HepG2 (cell line): ENCODE results near the gene FMO1. TPM values are rescaled to one million over a fixed set of nuclear protein-coding genes. Genes with fewer than 3 reads are reported as not detected.

Experiments used
- ATAC-seq: fragments of 200-7000 bp; cut with Tn5 transposase; 3 replicates; pipeline ENCODE4 v1.9.1; 2020; ENCODE audit warnings: mild to moderate bottlenecking, moderate library complexity
- Bru-seq: library from RNA; stranded (reverse); fragments of 400-500 nt; gene quantifications from one replicate; lab custom pipeline; 2021; lab: Mats Ljungman, UMichigan
- BruChase-seq, 2 experiments: library from RNA; stranded (reverse); fragments of 400-500 nt; gene quantifications; one replicate each; lab custom pipeline; 2021; lab: Mats Ljungman, UMichigan
- BruUV-seq: library from RNA; stranded (reverse); fragments of 400-500 nt; replicated peaks from 2 replicates; lab custom pipeline; 2021; lab: Mats Ljungman, UMichigan
- CTCF ChIA-PET: fragments of 300-600 bp; formaldehyde crosslinking; extraction: SDS; loops from one replicate; lab custom pipeline; 2021; ENCODE audit warnings: low total read pairs, inconsistent platforms, low intra/inter-chr PET ratio; lab: Yijun Ruan, JAX
- POLR2A ChIA-PET: fragments of 350-600 bp; sonication (Branson Sonifier 250); formaldehyde crosslinking; loops from one replicate; lab custom pipeline; 2020; ENCODE audit warnings: antibody characterized with exemption, inconsistent platforms; lab: Yijun Ruan, JAX
- DNase-seq: peaks from one replicate; pipeline ENCODE4 v3.0.0-alpha.2; 2015; ENCODE audit warnings: low spot score
- FAIRE-seq: peaks from 3 replicates; lab custom pipeline; 2011; peaks lifted over from hg19 to GRCh38; lab: Jason Lieb, UNC
- H2AFZ ChIP-seq: one replicate; pipeline ENCODE4 v1.6.1; 2011; ENCODE audit warnings: low read length, inconsistent platforms
- H3K27ac ChIP-seq: fragments of 300-600 bp; 3 replicates; pipeline ENCODE4 v1.8.0; 2011; ENCODE audit warnings: mixed run types, mild to moderate bottlenecking, mixed read lengths, low read length, inconsistent platforms; ENCODE audit not compliant: insufficient read depth; ENCODE audit errors: extremely low read length
- H3K27me3 ChIP-seq, 2 experiments: fragments of 200-600 bp in 1 of 2; 2 replicates in 1 of 2; 3 replicates in 1 of 2; pipeline versions ENCODE4 v1.6.0 to v1.8.0; 2011; ENCODE audit warnings: low read length in 2 of 2, mild to moderate bottlenecking in 2 of 2, moderate library complexity in 2 of 2, inconsistent platforms in 1 of 2; ENCODE audit not compliant: insufficient read depth in 2 of 2, control insufficient read depth in 1 of 2
- H3K36me3 ChIP-seq, 2 experiments: fragments of 200-600 bp in 1 of 2; replicated peaks in 1 of 2; 2 replicates in 1 of 2; 3 replicates in 1 of 2; pipeline versions ENCODE4 v1.5.1 to v1.8.0; 2011; ENCODE audit warnings: low read length in 2 of 2, inconsistent platforms in 1 of 2; ENCODE audit not compliant: insufficient read depth in 2 of 2, control insufficient read depth in 1 of 2
- H3K4me1 ChIP-seq: 2 replicates; pipeline ENCODE4 v1.5.1; 2012; ENCODE audit warnings: low read length, inconsistent platforms; ENCODE audit not compliant: insufficient read depth
- H3K4me2 ChIP-seq: 2 replicates; pipeline ENCODE4 v1.6.0; 2011; ENCODE audit warnings: low read depth, low read length, inconsistent platforms
- H3K4me3 ChIP-seq, 3 experiments: fragments of 200-600 bp in 1 of 3; sonication (generic), shearing (Covaris generic) in 1 of 3; replicated peaks in 1 of 3; 2 replicates each; pipeline ENCODE4 v1.5.1; 2011 to 2016; ENCODE audit warnings: low read length in 3 of 3, inconsistent platforms in 2 of 3, low read depth in 2 of 3, mild to moderate bottlenecking in 2 of 3, control low read depth in 1 of 3, mixed read lengths in 1 of 3; ENCODE audit not compliant: insufficient read depth in 1 of 3
- H3K79me2 ChIP-seq: one replicate; pipeline ENCODE4 v1.6.1; 2011; ENCODE audit warnings: low read length, inconsistent platforms; ENCODE audit not compliant: insufficient read depth
- H3K9ac ChIP-seq: 2 replicates; pipeline ENCODE4 v1.6.0; 2011; ENCODE audit warnings: mild to moderate bottlenecking, low read depth, low read length, inconsistent platforms; ENCODE audit not compliant: insufficient read depth
- H3K9me3 ChIP-seq: 2 replicates; pipeline ENCODE4 v1.5.1; 2012; ENCODE audit warnings: mild to moderate bottlenecking, low read length
- H4K20me1 ChIP-seq: 2 replicates; pipeline ENCODE4 v1.6.0; 2011; ENCODE audit warnings: inconsistent platforms, mild to moderate bottlenecking, low read length, moderate library complexity; ENCODE audit not compliant: insufficient read depth
- JUNB ChIP-seq: sonication (generic); formaldehyde crosslinking; IDR thresholded peaks from 2 replicates; pipeline ENCODE4 v1.8.0; 2022; ENCODE audit warnings: missing genetic modification reagents, mild to moderate bottlenecking, borderline replicate concordance
- NFIC ChIP-seq: IDR thresholded peaks from 2 replicates; pipeline ENCODE4 v1.6.1; 2012; ENCODE audit warnings: mild to moderate bottlenecking, low read length, inconsistent platforms
- PHF5A ChIP-seq: IDR thresholded peaks from one replicate; pipeline ENCODE4 v1.6.1; 2018; ENCODE audit warnings: low read depth, missing genetic modification reagents; ENCODE audit not compliant: unreplicated experiment
- RFX1 ChIP-seq: fragments of 450-650 bp; IDR thresholded peaks from 2 replicates; pipeline ENCODE4 v1.6.1; 2017
- TARDBP ChIP-seq: sonication (generic); formaldehyde crosslinking; IDR thresholded peaks from 2 replicates; pipeline ENCODE4 v1.8.0; 2022; ENCODE audit warnings: mild to moderate bottlenecking, missing genetic modification reagents
- ZFP82 ChIP-seq: sonication (generic); formaldehyde crosslinking; IDR thresholded peaks from 2 replicates; pipeline ENCODE4 v1.5.1; 2020; ENCODE audit warnings: mild to moderate bottlenecking, missing genetic modification reagents, borderline replicate concordance
- ZFX ChIP-seq: sonication (generic); formaldehyde crosslinking; IDR thresholded peaks from 2 replicates; pipeline ENCODE4 v1.4.0; 2020; ENCODE audit warnings: mild to moderate bottlenecking, low read depth, missing genetic modification reagents, moderate library complexity
- ZIK1 ChIP-seq: sonication (generic); formaldehyde crosslinking; IDR thresholded peaks from 2 replicates; pipeline ENCODE4 v1.5.0; 2020; ENCODE audit warnings: mild to moderate bottlenecking, low read depth, missing genetic modification reagents, borderline replicate concordance
- ZNF530 ChIP-seq: sonication (generic); formaldehyde crosslinking; IDR thresholded peaks from 2 replicates; pipeline ENCODE4 v1.5.0; 2020; ENCODE audit warnings: low read depth, mild to moderate bottlenecking, missing genetic modification reagents
- ZNF572 ChIP-seq: sonication (generic); formaldehyde crosslinking; IDR thresholded peaks from 2 replicates; pipeline ENCODE4 v1.5.1; 2020; ENCODE audit warnings: mild to moderate bottlenecking, missing genetic modification reagents
- ZNF782 ChIP-seq: sonication (generic); formaldehyde crosslinking; IDR thresholded peaks from 2 replicates; pipeline ENCODE4 v1.4.0; 2020; ENCODE audit warnings: missing genetic modification reagents, mild to moderate bottlenecking, borderline replicate concordance
- ZNF841 ChIP-seq: sonication (generic); formaldehyde crosslinking; IDR thresholded peaks from 2 replicates; pipeline ENCODE4 v1.8.1; 2023; ENCODE audit warnings: missing genetic modification reagents, borderline replicate concordance
- ZSCAN31 ChIP-seq: sonication (generic); formaldehyde crosslinking; IDR thresholded peaks from 2 replicates; pipeline ENCODE4 v1.5.0; 2020; ENCODE audit warnings: low read depth, mild to moderate bottlenecking, missing genetic modification reagents
- WGBS: methylation state at CpG from one replicate; pipeline ENCODE4 v1.1.6; 2017; ENCODE audit warnings: low lambda C conversion rate; 5-methylcytosine and 5-hydroxymethylcytosine counted together
- in situ Hi-C: cut with HindIII; loops from 2 replicates; pipeline ENCODE4 v1.10.0; 2017; ENCODE audit warnings: low pct_unique_long_range_greater_than_20kb; ENCODE audit not compliant: extremely low pct_ligation_motif_present
- intact Hi-C: fragments of 100-400 bp; cut with micrococcal nuclease; formaldehyde crosslinking; loops from one replicate; pipeline ENCODE4 v1.10.0; 2022; ENCODE audit not compliant: unreplicated experiment
- long read RNA-seq, 2 experiments: library from RNA in 1 of 2; library from polyadenylated mRNA in 1 of 2; stranded (forward) in 1 of 2; unstranded in 1 of 2; transcript quantifications; one replicate each; pipeline ENCODE4 v2.0.0, GENCODE V29; 2019 to 2022
- polyA minus RNA-seq, 3 experiments: library from RNA; depleted of rRNA, polyadenylated mRNA; stranded (reverse); fragments of >200 nt; gene quantifications; 2 replicates each; pipeline ENCODE4 v1.2.3, GENCODE V29; 2011; ENCODE audit warnings: low replicate concordance in 1 of 3
- polyA plus RNA-seq, 8 experiments: library from polyadenylated mRNA; depleted of rRNA in 3 of 8; stranded (reverse) in 7 of 8; unstranded in 1 of 8; fragments of >200 nt; fragmentation: Illumina TruSeq in 4 of 8; extraction: Trizol in 4 of 8; gene quantifications; 2 replicates each; pipeline versions ENCODE4 v1.2.1 to v1.2.3, GENCODE V29; 2011 to 2016; ENCODE audit warnings: low read depth in 4 of 8, missing spikeins in 1 of 8, mixed read lengths in 1 of 8; ENCODE audit not compliant: insufficient read depth in 1 of 8
- total RNA-seq, 5 experiments: library from RNA; depleted of rRNA; stranded (reverse); fragments of >200 nt; fragmentation: Illumina TruSeq; extraction: Trizol; gene quantifications; 2 replicates each; pipeline ENCODE4 v1.2.3, GENCODE V29; 2016; ENCODE audit warnings: low read depth in 1 of 5

FMO1 gene
- total RNA-seq (2016; rRNA removed; fragmentation: Illumina TruSeq; extraction: Trizol) (not detected in 2 replicates), polyA plus RNA-seq (2011; rRNA removed) (not detected in 2 replicates), polyA minus RNA-seq (2011; rRNA and poly(A)+ RNA removed; ENCODE audit: low replicate concordance) (not detected in 2 replicates), Bru-seq, nascent RNA (not detected), BruChase-seq, experiment 1, labeled RNA remaining after a 6-hour chase (not detected), BruChase-seq, experiment 2, labeled RNA remaining after a 2-hour chase (not detected)
- total RNA-seq (2016; cell fraction: cytosol; rRNA removed; fragmentation: Illumina TruSeq; extraction: Trizol; ENCODE audit: low read depth): not detected in 2 replicates
- total RNA-seq (2016; cell fraction: insoluble cytoplasmic fraction; rRNA removed; fragmentation: Illumina TruSeq; extraction: Trizol): not detected in 2 replicates
- not detected in 2 replicates for total RNA-seq (2016; cell fraction: membrane; rRNA removed; fragmentation: Illumina TruSeq; extraction: Trizol)
- not detected in 2 replicates for total RNA-seq (2016; cell fraction: nucleus; rRNA removed; fragmentation: Illumina TruSeq; extraction: Trizol)
- not detected in 2 replicates for polyA plus RNA-seq (2011; cell fraction: cytosol; rRNA removed)
- polyA plus RNA-seq (2011; cell fraction: nucleus; rRNA removed): not detected in 2 replicates
- not detected in 2 replicates for polyA plus RNA-seq (2012)
- polyA plus RNA-seq (2016; cell fraction: cytosol; fragmentation: Illumina TruSeq; extraction: Trizol; ENCODE audit: low read depth): not detected in 2 replicates
- not detected in 2 replicates for polyA plus RNA-seq (2016; cell fraction: insoluble cytoplasmic fraction; fragmentation: Illumina TruSeq; extraction: Trizol; ENCODE audit: low read depth)
- not detected in 2 replicates for polyA plus RNA-seq (2016; cell fraction: membrane; fragmentation: Illumina TruSeq; extraction: Trizol; ENCODE audit: low read depth)
- polyA plus RNA-seq (2016; cell fraction: nucleus; fragmentation: Illumina TruSeq; extraction: Trizol; ENCODE audit: insufficient read depth, low read depth): not detected in 2 replicates
- not detected in 2 replicates for polyA minus RNA-seq (2011; cell fraction: cytosol; rRNA and poly(A)+ RNA removed)
- polyA minus RNA-seq (2011; cell fraction: nucleus; rRNA and poly(A)+ RNA removed): not detected in 2 replicates
- long read RNA-seq, experiment 1: 0 reads
- long read RNA-seq, experiment 2: 0 reads

- H3K27ac ChIP-seq: no peak within 1 kb of the TSS
- no peak within 1 kb of the TSS for H3K4me3 ChIP-seq
- peaks cover 0 to 17% of the 10 kb centered on the region in 2 experiments; a peak in 2 of 5 replicates for H3K27me3 ChIP-seq
- no peak within 1 kb of the TSS for H3K9ac ChIP-seq
- H3K36me3 ChIP-seq: no peaks in the 10 kb centered on the region
- in situ Hi-C loops: no loop called here
- POLR2A ChIA-PET: no interaction called here
- H4K20me1 ChIP-seq: no peaks in the 10 kb centered on the region
- TF ChIP-seq JUNB (no peak), ZNF572 (no peak), ZFX (CRISPR knock-in tag) (no peak), TARDBP (CRISPR knock-in tag) (no peak), NFIC (no peak), RFX1 (no peak), ZNF530 (CRISPR knock-in tag) (no peak), ZSCAN31 (CRISPR knock-in tag) (no peak), ZNF841 (no peak), PHF5A (CRISPR knock-in tag) (no peak), ZFP82 (CRISPR knock-in tag) (no peak), ZIK1 (CRISPR knock-in tag) (no peak), ZNF782 (CRISPR knock-in tag) (no peak)
- DNase-seq (no peak), ATAC-seq (no peak), FAIRE-seq (no peak)
- no peaks in the 10 kb centered on the region for H3K9me3 ChIP-seq
- WGBS: 2% methylated on average over 4 of the region's 4 CpGs
- no peaks in the 10 kb centered on the region for H3K4me1 ChIP-seq
- CTCF ChIA-PET: no interaction called here
- no TSS peak for BruUV-seq
- intact Hi-C loops: no loop called here
- no peak within 1 kb of the TSS for H3K4me2 ChIP-seq
- H3K79me2 ChIP-seq: no peaks in the 10 kb centered on the region
- H2AFZ ChIP-seq: no peak within 1 kb of the TSS
Measured at GRCh38 chr1:171248302-171248701, at the start of gene FMO1. Gene FMO1, plus strand, starts transcription at chr1:171248494. Its CDS starts 9,594 bp downstream, at chr1:171258088.
